A673 (cell line): ENCODE measurements around the gene ADAMTSL3. TPM values are rescaled to one million over a fixed set of nuclear protein-coding genes. Genes with fewer than 3 reads are reported as not detected.

Experiments used
- BruUV-seq: library from RNA; stranded (reverse); fragments of 400-500 nt; replicated peaks from 2 replicates; lab custom pipeline; 2021; lab: Mats Ljungman, UMichigan
- CTCF ChIA-PET: fragments of 300-600 bp; sonication (Branson Sonifier 250); formaldehyde crosslinking; loops from one replicate; lab custom pipeline; 2022; ENCODE audit warnings: antibody characterized with exemption; lab: Charles Lee
- POLR2A ChIA-PET: fragments of 300-600 bp; sonication (Branson Sonifier 250); formaldehyde crosslinking; loops from one replicate; lab custom pipeline; 2022; ENCODE audit warnings: antibody characterized with exemption; ENCODE audit not compliant: low non-redundant PET; lab: Charles Lee
- DNase-seq: peaks from one replicate; pipeline ENCODE4 v3.0.0-alpha.2; 2015; ENCODE audit warnings: low spot score
- H3K27ac ChIP-seq: fragments of 200-600 bp; sonication (generic); 2 replicates; pipeline ENCODE4 v1.5.1; 2016; ENCODE audit warnings: mixed run types, low read depth, mild to moderate bottlenecking, mixed read lengths, antibody characterized with exemption, low read length; ENCODE audit not compliant: poor library complexity, severe bottlenecking
- H3K27me3 ChIP-seq: fragments of 200-600 bp; sonication (generic); replicated peaks from 2 replicates; pipeline ENCODE4 v1.6.1; 2017; ENCODE audit warnings: mixed run types, low read depth, mild to moderate bottlenecking, mixed read lengths, antibody characterized with exemption, low read length; ENCODE audit not compliant: insufficient read depth, poor library complexity
- H3K36me3 ChIP-seq: fragments of 200-600 bp; sonication (generic); 2 replicates; pipeline ENCODE4 v1.6.1; 2016; ENCODE audit warnings: mixed run types, mild to moderate bottlenecking, mixed read lengths, antibody characterized with exemption, low read length; ENCODE audit not compliant: insufficient read depth, poor library complexity, severe bottlenecking
- H3K4me1 ChIP-seq: fragments of 200-600 bp; sonication (generic); 2 replicates; pipeline ENCODE4 v1.6.1; 2017; ENCODE audit warnings: mixed run types, mild to moderate bottlenecking, mixed read lengths, antibody characterized with exemption, low read length; ENCODE audit not compliant: insufficient read depth, poor library complexity, severe bottlenecking
- H3K4me3 ChIP-seq: fragments of 200-600 bp; sonication (generic); 2 replicates; pipeline ENCODE4 v1.5.1; 2016; ENCODE audit warnings: low read depth, mixed run types, mild to moderate bottlenecking, mixed read lengths, low read length; ENCODE audit not compliant: poor library complexity, severe bottlenecking
- H3K9me3 ChIP-seq: fragments of 200-600 bp; sonication (generic); 2 replicates; pipeline ENCODE4 v1.6.1; 2016; ENCODE audit warnings: mixed run types, low read depth, mild to moderate bottlenecking, mixed read lengths, antibody characterized with exemption, low read length; ENCODE audit not compliant: poor library complexity, severe bottlenecking
- CTCF ChIP-seq: fragments of 300-800, 200-600 bp; sonication (generic); conservative IDR thresholded peaks from 2 replicates; pipeline ENCODE4 v1.5.1; 2017; ENCODE audit warnings: low read depth, mild to moderate bottlenecking, antibody characterized with exemption, low read length, moderate library complexity, mixed read lengths
- EZH2 ChIP-seq: fragments of 200-600 bp; sonication (generic); IDR thresholded peaks from 2 replicates; pipeline ENCODE4 v1.6.1; 2017; ENCODE audit warnings: borderline replicate concordance, low read depth, mild to moderate bottlenecking, mixed read lengths, antibody characterized with exemption, low read length; ENCODE audit not compliant: poor library complexity, severe bottlenecking
- intact Hi-C: fragments of 100-400 bp; cut with micrococcal nuclease; formaldehyde crosslinking; loops from one replicate; pipeline ENCODE4 v1.10.0; 2022; ENCODE audit not compliant: unreplicated experiment
- total RNA-seq: library from RNA; stranded (reverse); gene quantifications from 2 replicates; pipeline ENCODE4 v1.2.3, GENCODE V29; 2021

Gene ADAMTSL3
- total RNA-seq, 1 experiment from 2014 or later = 0.95 TPM

- Histone ChIP-seq H3K36me3 (no peaks in the 10 kb centered on the region), H3K4me3 (no peak overlapping the region), H3K27ac (no peak overlapping the region), H3K9me3 (no peaks in the 10 kb centered on the region), H3K27me3 (peaks cover 4% of the 10 kb centered on the region), H3K4me1 (no peaks in the 10 kb centered on the region)
- ChIA-PET CTCF (interaction anchor here (0.7 kb wide), 1 partner anchor 228 kb away, joined by 3 read pairs; no protein-coding TSS in a partner anchor), POLR2A (no interaction called here)
- no peak for DNase-seq
- intact Hi-C loops = loop anchor here (5.0 to 10.0 kb wide), 2 partner anchors 179 to 311 kb away; no protein-coding TSS in a partner anchor
- BruUV-seq = no TSS peak
- no peak for TF ChIP-seq CTCF
- no peak for TF ChIP-seq EZH2
These were observed 92.3 kb downstream of the ADAMTSL3 start for GRCh38 chr15:83746231-83746630.

GRCh38 chr15:83747050-83747717 is 93.3 kb downstream of the ADAMTSL3 start:
- BruUV-seq = no TSS peak
- ChIA-PET POLR2A (no interaction called here), CTCF (interaction anchor here (1.0 kb wide), 1 partner anchor 182 kb away, joined by 4 read pairs; no protein-coding TSS in a partner anchor)
- no peaks in the 10 kb centered on the region for H3K36me3 ChIP-seq
- no peaks in the 10 kb centered on the region for H3K4me1 ChIP-seq
- H3K27ac ChIP-seq = no peak overlapping the region
- H3K9me3 ChIP-seq = no peaks in the 10 kb centered on the region
- no peaks in the 10 kb centered on the region for H3K27me3 ChIP-seq
- peak; percentile 34; the same call in 1 of the 2 replicates for TF ChIP-seq CTCF
- no peak for TF ChIP-seq EZH2
- peak; percentile 21 for DNase-seq
- H3K4me3 ChIP-seq = no peak overlapping the region
- intact Hi-C loops = loop anchor here (5.0 to 10.0 kb wide), 2 partner anchors 180 to 312 kb away; no protein-coding TSS in a partner anchor

GRCh38 chr15:83747718-83748110 is 93.8 kb downstream of the ADAMTSL3 start:
- Histone ChIP-seq H3K36me3 (no peaks in the 10 kb centered on the region), H3K4me1 (no peaks in the 10 kb centered on the region), H3K9me3 (no peaks in the 10 kb centered on the region), H3K27ac (no peak overlapping the region), H3K4me3 (no peak overlapping the region), H3K27me3 (no peaks in the 10 kb centered on the region)
- DNase-seq = no peak
- ChIA-PET CTCF (no interaction called here), POLR2A (no interaction called here)
- no peak for TF ChIP-seq CTCF
- BruUV-seq = no TSS peak
- intact Hi-C loops = loop anchor here (5.0 to 10.0 kb wide), 2 partner anchors 180 to 313 kb away; no protein-coding TSS in a partner anchor
